Caco-2 (cell line): ENCODE results near the gene GADL1. TPM values are rescaled to one million over a fixed set of nuclear protein-coding genes. Genes with fewer than 3 reads are reported as not detected.

ENCODE experiments used
- BruUV-seq: library from RNA; stranded (reverse); fragments of 400-500 nt; replicated peaks from 2 replicates; lab custom pipeline; 2021; lab: Mats Ljungman, UMichigan
- CTCF ChIA-PET: fragments of 300-600 bp; sonication (Branson Sonifier 250); formaldehyde crosslinking; loops from one replicate; lab custom pipeline; 2022; ENCODE audit warnings: antibody characterized with exemption; lab: Charles Lee
- POLR2A ChIA-PET: fragments of 300-600 bp; sonication (Branson Sonifier 250); formaldehyde crosslinking; loops from one replicate; lab custom pipeline; 2022; ENCODE audit warnings: antibody characterized with exemption; lab: Charles Lee
- DNase-seq, 2 experiments: peaks; one replicate each; pipeline versions ENCODE4 v3.0.0 to v3.0.0-alpha.2; 2020 to 2022
- H3K27me3 ChIP-seq: replicated peaks from 2 replicates; pipeline ENCODE4 v1.6.0; 2011; ENCODE audit warnings: low read length; ENCODE audit not compliant: control insufficient read depth, insufficient read depth
- H3K36me3 ChIP-seq: 2 replicates; pipeline ENCODE4 v1.5.1; 2011; ENCODE audit warnings: low read length; ENCODE audit not compliant: control insufficient read depth, insufficient read depth
- H3K4me1 ChIP-seq: fragments of 250-450 bp; sonication (Bioruptor Pico); 2 replicates; pipeline ENCODE4 v1.5.1; 2020; ENCODE audit warnings: mild to moderate bottlenecking
- H3K4me3 ChIP-seq: 2 replicates; pipeline ENCODE4 v1.5.1; 2011; ENCODE audit warnings: low read depth, mild to moderate bottlenecking, control low read depth, low read length
- H3K9me3 ChIP-seq: fragments of 250-450 bp; sonication (Bioruptor Pico); 2 replicates; pipeline ENCODE4 v1.5.1; 2020; ENCODE audit warnings: mild to moderate bottlenecking, moderate library complexity
- H3K27ac Mint-ChIP-seq: one replicate; pipeline ENCODE4 v1.8.0; 2022; ENCODE audit warnings: mixed read lengths; ENCODE audit not compliant: unreplicated experiment
- H3K27me3 Mint-ChIP-seq: one replicate; pipeline ENCODE4 v1.8.0; 2022; ENCODE audit warnings: mixed read lengths; ENCODE audit not compliant: insufficient read depth, unreplicated experiment
- H3K36me3 Mint-ChIP-seq: one replicate; pipeline ENCODE4 v1.8.0; 2022; ENCODE audit warnings: mild to moderate bottlenecking, mixed read lengths; ENCODE audit not compliant: insufficient read depth, unreplicated experiment
- H3K4me1 Mint-ChIP-seq: one replicate; pipeline ENCODE4 v1.8.0; 2022; ENCODE audit warnings: low read depth, mixed read lengths; ENCODE audit not compliant: unreplicated experiment
- H3K4me3 Mint-ChIP-seq: one replicate; pipeline ENCODE4 v1.8.0; 2022; ENCODE audit warnings: mild to moderate bottlenecking, moderate library complexity, mixed read lengths; ENCODE audit not compliant: unreplicated experiment
- H3K9me3 Mint-ChIP-seq: one replicate; pipeline ENCODE4 v1.8.0; 2022; ENCODE audit warnings: mixed read lengths; ENCODE audit not compliant: unreplicated experiment
- intact Hi-C: fragments of 100-400 bp; cut with micrococcal nuclease; formaldehyde crosslinking; loops from one replicate; pipeline ENCODE4 v1.10.0; 2022; ENCODE audit not compliant: unreplicated experiment
- total RNA-seq: library from RNA; stranded (reverse); gene quantifications from 2 replicates; pipeline ENCODE4 v1.2.3, GENCODE V29; 2022
- TF ChIP-seq, protein P1 (sequence below), 2 experiments: fragments of 200-600 bp in 1 of 2; IDR thresholded peaks; 1 replicate in 1 of 2; 2 replicates in 1 of 2; pipeline versions ENCODE4 v1.5.1 to v1.8.0; 2011 to 2022; ENCODE audit warnings: antibody characterized with exemption in 1 of 2, control low read depth in 1 of 2, inconsistent platforms in 1 of 2, low read depth in 1 of 2, low read length in 1 of 2, mild to moderate bottlenecking in 1 of 2, moderate library complexity in 1 of 2; ENCODE audit not compliant: insufficient read depth in 1 of 2, severe bottlenecking in 1 of 2, unreplicated experiment in 1 of 2

The GADL1 gene
- total RNA-seq, 1 experiment from 2014 or later = 6.2 TPM

DNA sequence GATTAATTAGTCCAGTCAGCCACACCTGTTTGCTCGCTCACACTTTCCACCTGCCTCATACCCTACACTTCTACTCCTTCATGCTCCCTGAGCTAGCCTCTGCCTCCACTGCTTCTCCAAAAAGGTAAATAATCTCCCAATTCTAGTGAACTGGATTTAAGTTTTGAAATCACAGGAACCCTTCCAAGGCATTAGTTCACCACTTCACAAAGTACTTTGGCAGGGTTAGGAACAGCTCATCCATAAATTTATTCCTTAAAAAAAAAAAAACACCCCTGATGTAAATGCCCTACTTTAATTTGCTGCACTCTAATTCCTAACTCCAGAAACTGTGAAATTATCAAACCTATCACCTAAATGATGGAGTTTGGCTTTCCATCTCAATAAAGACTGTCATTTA is 58.3 kb downstream of the GADL1 start:
- H3K4me3 ChIP-seq = no peak overlapping the region
- Mint-ChIP-seq H3K4me3 (no peak overlapping the region), H3K9me3 (no peaks in the 10 kb centered on the region), H3K27me3 (no peaks in the 10 kb centered on the region), H3K4me1 (no peaks in the 10 kb centered on the region), H3K36me3 (no peaks in the 10 kb centered on the region), H3K27ac (no peak overlapping the region)
- no peaks in the 10 kb centered on the region for H3K36me3 ChIP-seq
- ChIA-PET POLR2A (no interaction called here), CTCF (no interaction called here)
- DNase-seq = no peak
- TF ChIP-seq, protein P1, sequence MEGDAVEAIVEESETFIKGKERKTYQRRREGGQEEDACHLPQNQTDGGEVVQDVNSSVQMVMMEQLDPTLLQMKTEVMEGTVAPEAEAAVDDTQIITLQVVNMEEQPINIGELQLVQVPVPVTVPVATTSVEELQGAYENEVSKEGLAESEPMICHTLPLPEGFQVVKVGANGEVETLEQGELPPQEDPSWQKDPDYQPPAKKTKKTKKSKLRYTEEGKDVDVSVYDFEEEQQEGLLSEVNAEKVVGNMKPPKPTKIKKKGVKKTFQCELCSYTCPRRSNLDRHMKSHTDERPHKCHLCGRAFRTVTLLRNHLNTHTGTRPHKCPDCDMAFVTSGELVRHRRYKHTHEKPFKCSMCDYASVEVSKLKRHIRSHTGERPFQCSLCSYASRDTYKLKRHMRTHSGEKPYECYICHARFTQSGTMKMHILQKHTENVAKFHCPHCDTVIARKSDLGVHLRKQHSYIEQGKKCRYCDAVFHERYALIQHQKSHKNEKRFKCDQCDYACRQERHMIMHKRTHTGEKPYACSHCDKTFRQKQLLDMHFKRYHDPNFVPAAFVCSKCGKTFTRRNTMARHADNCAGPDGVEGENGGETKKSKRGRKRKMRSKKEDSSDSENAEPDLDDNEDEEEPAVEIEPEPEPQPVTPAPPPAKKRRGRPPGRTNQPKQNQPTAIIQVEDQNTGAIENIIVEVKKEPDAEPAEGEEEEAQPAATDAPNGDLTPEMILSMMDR (IDR thresholded peaks at IDR 0.05; ENCODE audit: insufficient read depth in 1 of 2, low read depth in 1 of 2, low read length in 1 of 2, severe bottlenecking in 1 of 2, unreplicated experiment in 1 of 2) = no peak
- intact Hi-C loops = no loop called here
- no peaks in the 10 kb centered on the region for H3K4me1 ChIP-seq
- no peaks in the 10 kb centered on the region for H3K9me3 ChIP-seq
- BruUV-seq = no TSS peak
- H3K27me3 ChIP-seq = no peaks in the 10 kb centered on the region

DNA sequence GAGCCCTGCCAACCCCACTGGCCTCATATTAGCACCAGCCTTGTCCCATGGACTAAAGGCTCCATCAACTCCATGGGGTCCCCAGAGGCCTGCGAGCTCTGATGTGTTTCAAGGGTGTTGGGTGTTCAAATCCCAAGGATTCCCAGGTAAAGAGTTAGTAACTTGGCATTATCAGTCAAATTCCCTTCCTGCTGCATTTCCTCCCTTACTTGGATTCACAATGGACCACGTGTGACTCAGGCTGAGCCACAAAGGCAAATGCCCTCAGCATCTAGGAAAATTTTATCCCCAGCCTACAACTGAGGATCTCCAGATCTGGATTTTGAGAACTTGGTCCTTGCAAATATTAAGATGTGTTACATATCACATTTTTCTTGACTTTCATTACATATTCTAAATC is 58.8 kb downstream of the GADL1 start:
- Mint-ChIP-seq H3K9me3 (no peaks in the 10 kb centered on the region), H3K27ac (no peak overlapping the region), H3K4me3 (no peak overlapping the region), H3K36me3 (no peaks in the 10 kb centered on the region), H3K4me1 (no peaks in the 10 kb centered on the region), H3K27me3 (peaks cover 3% of the 10 kb centered on the region)
- Histone ChIP-seq H3K36me3 (no peaks in the 10 kb centered on the region), H3K4me1 (no peaks in the 10 kb centered on the region), H3K27me3 (no peaks in the 10 kb centered on the region), H3K9me3 (no peaks in the 10 kb centered on the region), H3K4me3 (no peak overlapping the region)
- TF ChIP-seq, protein P1 (IDR thresholded peaks at IDR 0.05; ENCODE audit: insufficient read depth in 1 of 2, low read depth in 1 of 2, low read length in 1 of 2, severe bottlenecking in 1 of 2, unreplicated experiment in 1 of 2) = no peak
- DNase-seq = no peak
- no TSS peak for BruUV-seq
- intact Hi-C loops = no loop called here
- CTCF ChIA-PET = no interaction called here
- POLR2A ChIA-PET = no interaction called here

DNA sequence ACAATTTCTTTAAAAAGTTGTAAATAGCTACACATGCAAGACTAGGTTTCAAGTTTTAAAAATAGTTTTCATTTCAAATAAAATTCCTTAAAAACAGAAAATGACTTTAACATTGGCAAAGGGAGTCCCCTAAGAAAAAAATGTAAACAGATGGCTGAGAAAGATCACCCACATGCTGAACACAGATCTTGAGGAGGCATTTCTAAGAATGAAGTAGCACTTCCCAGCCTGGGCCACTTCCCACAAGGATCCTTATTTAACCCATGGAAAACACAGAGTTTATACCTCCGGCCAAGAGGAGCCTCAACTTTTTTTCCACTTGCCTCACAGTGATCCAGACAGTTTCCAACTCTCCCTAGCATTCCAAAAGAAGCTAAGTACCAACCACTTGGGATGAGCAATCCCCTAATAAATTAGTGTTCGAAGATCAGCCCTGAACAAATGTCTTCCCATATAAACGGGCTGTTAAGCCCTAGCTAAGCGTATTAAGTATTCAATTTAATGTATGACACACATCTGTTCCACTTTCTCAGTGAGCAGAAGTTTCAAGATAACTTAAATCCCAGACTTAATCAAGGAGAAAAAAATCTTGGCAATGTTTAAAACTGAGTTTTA is 61.4 kb downstream of the GADL1 start:
- CTCF ChIA-PET = no interaction called here
- no TSS peak for BruUV-seq

More for the DNA sequence above, 61.4 kb downstream of the GADL1 start:
- H3K4me1 ChIP-seq = no peaks in the 10 kb centered on the region
- H3K4me1 Mint-ChIP-seq = no peaks in the 10 kb centered on the region
- H3K4me3 Mint-ChIP-seq = no peak overlapping the region
- no peaks in the 10 kb centered on the region for H3K36me3 Mint-ChIP-seq
- POLR2A ChIA-PET = interaction anchor here (0.8 kb wide), 1 partner anchor 28 kb away, joined by 3 read pairs; no protein-coding TSS in a partner anchor
- no peaks in the 10 kb centered on the region for H3K27me3 ChIP-seq
- no peak overlapping the region for H3K27ac Mint-ChIP-seq
- no peaks in the 10 kb centered on the region for H3K9me3 Mint-ChIP-seq
- DNase-seq = no peak
- no peaks in the 10 kb centered on the region for H3K9me3 ChIP-seq
- H3K4me3 ChIP-seq = no peak overlapping the region
- intact Hi-C loops = no loop called here
- TF ChIP-seq, protein P1 (IDR thresholded peaks at IDR 0.05; ENCODE audit: insufficient read depth in 1 of 2, low read depth in 1 of 2, low read length in 1 of 2, severe bottlenecking in 1 of 2, unreplicated experiment in 1 of 2) = no peak
- peaks cover 6% of the 10 kb centered on the region for H3K27me3 Mint-ChIP-seq
- H3K36me3 ChIP-seq = no peaks in the 10 kb centered on the region
